Measurements from ENCODE around the gene ASXL2.

Gene ASXL2

GRCh38 chr2:25787020-25787419, 91.3 kb downstream of the ASXL2 start:
- TF ChIP-seq CTCF (conservative IDR thresholded peaks at IDR 0.05; ENCODE audit: control insufficient read depth, insufficient read depth, low read depth, low read length), result no peak
- DNase-seq (ENCODE audit: low read depth), result no peak
- H3K4me3 ChIP-seq (ENCODE audit: control insufficient read depth, low read depth, low read length), result no peak overlapping the region

- no peak for TF ChIP-seq CTCF (conservative IDR thresholded peaks at IDR 0.05; ENCODE audit: control insufficient read depth, insufficient read depth, low read depth, low read length)
- no peak for DNase-seq (ENCODE audit: low read depth)
- no peak overlapping the region for H3K4me3 ChIP-seq (ENCODE audit: control insufficient read depth, low read depth, low read length)
These were observed 93.9 kb downstream of the ASXL2 start for GRCh38 chr2:25784404-25784803.

DNA sequence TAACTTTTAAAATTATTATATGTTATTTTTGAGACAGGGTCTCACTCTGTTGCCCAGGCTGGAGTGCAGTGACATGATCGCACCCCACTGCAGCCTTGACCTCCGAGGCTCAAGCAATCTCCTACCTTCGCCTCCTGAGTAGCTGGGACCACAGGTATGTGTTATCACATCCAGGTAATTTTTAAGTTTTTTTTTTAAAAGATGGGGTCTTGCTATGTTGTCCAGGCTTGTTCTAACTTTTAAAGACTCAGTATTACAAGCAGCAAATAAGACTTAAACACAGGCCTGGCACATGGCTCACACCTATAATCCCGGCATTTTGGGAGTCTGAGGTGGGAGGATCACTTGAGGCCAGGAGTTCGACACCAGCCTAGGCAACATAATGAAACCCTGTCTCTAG, 101.2 kb downstream of the ASXL2 start:
- no peak overlapping the region for H3K4me3 ChIP-seq (ENCODE audit: control insufficient read depth, low read depth, low read length)
- no peak for TF ChIP-seq CTCF (conservative IDR thresholded peaks at IDR 0.05; ENCODE audit: control insufficient read depth, insufficient read depth, low read depth, low read length)
- no peak for DNase-seq (ENCODE audit: low read depth)

GRCh38 chr2:25772078-25772477, 106.2 kb downstream of the ASXL2 start:
- DNase-seq (ENCODE audit: low read depth), result no peak
- no peak for TF ChIP-seq CTCF (conservative IDR thresholded peaks at IDR 0.05; ENCODE audit: control insufficient read depth, insufficient read depth, low read depth, low read length)
- no peak overlapping the region for H3K4me3 ChIP-seq (ENCODE audit: control insufficient read depth, low read depth, low read length)

DNA sequence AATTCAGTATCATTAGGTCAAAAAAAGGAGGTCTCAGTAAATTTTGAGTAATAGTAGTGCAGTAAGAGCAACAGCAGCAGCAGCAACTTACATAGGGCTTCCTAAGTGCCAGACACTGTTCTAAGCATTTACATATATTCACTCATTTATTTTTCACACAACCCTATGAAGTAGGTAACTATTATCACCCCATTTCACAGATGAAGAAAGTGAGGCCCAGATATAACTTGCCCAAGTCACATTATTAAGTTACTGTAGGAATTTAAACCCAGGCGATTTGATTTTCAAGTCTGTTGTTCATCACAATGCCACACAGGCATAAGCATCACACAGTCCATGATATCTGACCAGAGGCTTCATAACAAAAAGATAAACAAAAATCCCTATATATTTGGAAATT, 114.7 kb downstream of the ASXL2 start:
- no peak for TF ChIP-seq CTCF (conservative IDR thresholded peaks at IDR 0.05; ENCODE audit: control insufficient read depth, insufficient read depth, low read depth, low read length)
- no peak overlapping the region for H3K4me3 ChIP-seq (ENCODE audit: control insufficient read depth, low read depth, low read length)
- DNase-seq (ENCODE audit: low read depth), result no peak

- no peak overlapping the region for H3K4me3 ChIP-seq (ENCODE audit: control insufficient read depth, low read depth, low read length)
- no peak for TF ChIP-seq CTCF (conservative IDR thresholded peaks at IDR 0.05; ENCODE audit: control insufficient read depth, insufficient read depth, low read depth, low read length)
- no peak for DNase-seq (ENCODE audit: low read depth)
These were observed 118.0 kb downstream of the ASXL2 start for GRCh38 chr2:25760297-25760696.

GRCh38 chr2:25758348-25758747, 119.9 kb downstream of the ASXL2 start:
- TF ChIP-seq CTCF (conservative IDR thresholded peaks at IDR 0.05; ENCODE audit: control insufficient read depth, insufficient read depth, low read depth, low read length), result no peak
- DNase-seq (ENCODE audit: low read depth), result no peak
- H3K4me3 ChIP-seq (ENCODE audit: control insufficient read depth, low read depth, low read length), result no peak overlapping the region
